Cerebellar nuclear complex (tissue), 1 donor: ENCODE measurements around the gene PDLIM4.

Experiments
- DNase-seq, 2 experiments: peaks; one replicate each; lab custom pipeline; 2025; lab: John Stamatoyannopoulos, UW

PDLIM4 gene

DNA sequence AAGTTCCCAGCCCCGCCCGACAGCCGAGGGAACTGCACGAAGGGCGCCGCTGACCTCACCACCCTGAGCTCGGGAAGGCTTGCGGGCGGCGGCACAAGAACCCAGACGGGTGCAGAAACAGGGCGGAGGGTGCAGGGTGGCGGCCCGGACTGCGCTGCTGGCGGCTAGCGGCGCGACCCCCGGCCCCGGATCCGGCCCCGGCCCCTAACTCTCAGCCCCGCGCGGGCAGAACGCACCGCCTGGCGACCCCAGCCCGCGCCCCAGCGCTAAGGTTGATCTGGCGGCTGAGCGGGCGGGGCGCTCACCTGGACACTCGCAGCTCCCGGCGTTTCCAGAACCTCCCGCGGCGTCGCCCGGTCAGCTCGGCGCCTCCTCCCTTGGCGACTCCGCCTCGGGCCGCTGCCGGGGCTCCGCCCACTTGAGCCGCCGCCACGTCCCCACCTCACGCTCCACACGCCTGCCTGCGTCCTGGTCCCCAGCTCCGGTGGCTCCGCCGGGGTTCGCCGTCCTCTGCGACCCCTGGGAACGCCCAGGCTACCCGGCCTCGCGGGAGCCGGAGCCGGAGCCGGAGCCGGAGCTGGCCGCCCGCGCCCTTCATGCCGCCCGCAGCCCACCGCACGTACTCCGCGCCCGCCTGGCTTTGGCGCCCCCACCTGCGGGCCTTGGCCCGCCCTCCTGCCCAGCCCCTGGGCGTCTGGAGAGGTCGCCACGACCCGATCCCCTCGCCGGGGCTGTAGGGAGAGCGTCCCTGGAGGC, 29.8 kb upstream of the PDLIM4 start, which contains the start of gene P4HA2:
Gene P4HA2, minus strand, starts transcription at position 369 of the 756 bp plus-strand sequence. CDS start 9,227 bp downstream, outside the sequence.
- DNase-seq, result peak in 1 of 2 experiments; percentile 33

DNA sequence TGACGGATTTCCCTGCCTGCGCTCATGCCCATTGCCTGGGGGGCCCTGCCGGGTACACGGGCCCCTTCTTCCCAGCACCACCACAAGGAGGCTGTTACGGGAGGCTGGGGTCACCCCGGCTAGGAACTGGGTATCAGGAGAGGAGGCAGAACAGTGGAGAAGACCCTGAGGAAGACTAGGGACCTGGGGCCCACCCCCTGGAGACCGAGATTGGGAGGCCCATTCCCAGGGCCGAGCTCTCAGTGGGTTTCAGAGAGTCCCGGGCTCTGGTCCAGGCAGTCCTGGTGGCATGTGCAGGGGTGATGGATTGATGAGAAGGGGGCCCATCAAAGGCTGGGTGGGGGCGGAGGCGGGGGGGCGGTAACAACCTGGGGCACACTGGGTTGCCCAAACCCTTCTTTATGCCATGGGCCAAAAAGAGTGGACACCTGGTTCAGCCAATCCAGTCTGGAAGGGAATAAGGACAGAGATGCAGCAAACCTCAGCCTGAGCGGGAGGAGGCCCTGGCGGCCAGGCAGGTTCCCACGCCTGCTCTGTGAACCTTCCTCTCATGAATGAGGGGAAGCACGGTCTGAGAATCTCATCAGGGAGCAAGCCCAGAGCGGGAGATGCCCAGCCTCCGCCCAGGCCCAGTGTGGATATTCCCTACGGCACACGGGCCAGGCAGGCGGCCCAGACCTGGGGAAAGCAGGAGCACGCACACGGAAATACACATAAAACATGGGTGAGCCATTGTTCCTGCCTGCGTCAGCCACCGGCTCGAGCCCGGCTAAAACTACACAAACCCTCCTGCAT, 29.1 kb upstream of the PDLIM4 start:
- DNase-seq, result no peak

DNA sequence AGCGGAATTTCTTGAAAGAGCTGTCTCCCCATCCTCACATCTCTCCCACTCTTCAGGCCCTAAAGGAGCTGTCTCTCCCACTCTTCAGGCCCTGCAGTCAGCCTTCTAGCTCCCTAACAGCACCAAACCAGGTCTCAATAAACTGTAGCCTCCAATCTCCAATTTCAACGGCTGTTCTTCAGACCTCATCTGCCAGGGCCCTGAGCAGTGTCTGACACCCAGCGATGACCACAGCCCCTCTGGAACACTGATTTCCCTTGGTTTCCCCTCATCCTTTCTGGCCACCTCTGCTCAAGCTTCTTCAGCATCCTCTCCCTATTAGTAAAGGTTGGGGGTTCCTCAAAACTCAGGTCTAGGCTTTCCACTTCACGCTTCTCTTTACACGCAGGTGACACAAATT, 28.3 kb upstream of the PDLIM4 start:
- no peak for DNase-seq

DNA sequence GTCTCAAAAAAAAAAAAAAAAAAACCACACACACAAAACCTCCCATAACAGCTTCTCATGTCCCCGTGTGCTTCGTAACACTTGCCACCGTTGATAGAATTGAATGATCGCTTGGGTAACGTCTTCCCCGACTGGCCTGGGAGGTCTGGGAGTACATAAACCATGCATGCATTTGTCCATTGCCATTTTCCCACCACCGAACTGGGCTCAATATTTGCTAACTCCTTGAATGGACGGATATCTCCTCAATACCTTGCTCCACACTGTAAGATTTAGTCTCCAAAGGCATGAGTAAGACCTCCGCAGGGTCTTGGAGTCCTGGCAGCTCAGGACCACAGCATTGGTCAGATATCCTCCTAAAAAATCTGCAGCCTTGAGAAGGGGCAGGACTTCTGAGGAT, 26.6 kb upstream of the PDLIM4 start:
- DNase-seq, result no peak

DNA sequence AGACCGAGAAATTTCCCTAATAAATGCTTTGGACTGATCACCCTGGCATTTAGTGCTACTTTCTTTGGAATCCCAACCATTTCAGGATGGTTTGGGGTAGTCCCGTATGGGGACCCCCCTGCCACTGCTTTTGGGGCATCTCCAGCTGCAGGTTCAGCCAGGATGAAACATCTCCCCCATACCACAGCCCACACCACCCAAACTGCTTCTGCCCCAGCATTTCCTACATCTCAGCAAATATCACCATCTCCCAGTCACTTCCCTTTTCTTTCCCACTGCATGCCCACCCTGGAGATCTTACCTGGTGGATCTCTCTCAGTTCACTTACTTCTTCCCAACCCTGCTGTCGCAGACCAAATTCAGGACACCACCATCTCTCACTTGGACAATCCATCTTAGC, 25.0 kb upstream of the PDLIM4 start:
- no peak for DNase-seq

DNA sequence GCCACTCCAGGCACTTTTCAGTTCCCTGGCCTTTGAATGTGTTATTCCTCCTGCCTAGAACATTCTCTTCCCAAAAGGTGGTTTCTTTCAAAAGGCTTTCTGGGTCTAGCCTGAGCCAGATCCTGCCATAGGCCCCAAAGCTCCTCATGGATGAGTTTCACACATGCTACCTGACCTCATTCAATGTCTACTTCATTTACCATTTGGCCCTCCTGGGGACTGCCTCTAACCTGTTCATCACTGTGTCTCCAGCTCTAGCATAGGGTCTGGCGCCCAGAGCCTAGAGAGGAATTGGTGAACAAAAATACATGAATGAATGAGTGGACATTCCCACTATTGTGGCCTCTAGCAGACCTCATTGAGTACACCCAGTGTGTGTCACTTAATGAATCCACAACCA, 24.4 kb upstream of the PDLIM4 start:
- no peak for DNase-seq

DNA sequence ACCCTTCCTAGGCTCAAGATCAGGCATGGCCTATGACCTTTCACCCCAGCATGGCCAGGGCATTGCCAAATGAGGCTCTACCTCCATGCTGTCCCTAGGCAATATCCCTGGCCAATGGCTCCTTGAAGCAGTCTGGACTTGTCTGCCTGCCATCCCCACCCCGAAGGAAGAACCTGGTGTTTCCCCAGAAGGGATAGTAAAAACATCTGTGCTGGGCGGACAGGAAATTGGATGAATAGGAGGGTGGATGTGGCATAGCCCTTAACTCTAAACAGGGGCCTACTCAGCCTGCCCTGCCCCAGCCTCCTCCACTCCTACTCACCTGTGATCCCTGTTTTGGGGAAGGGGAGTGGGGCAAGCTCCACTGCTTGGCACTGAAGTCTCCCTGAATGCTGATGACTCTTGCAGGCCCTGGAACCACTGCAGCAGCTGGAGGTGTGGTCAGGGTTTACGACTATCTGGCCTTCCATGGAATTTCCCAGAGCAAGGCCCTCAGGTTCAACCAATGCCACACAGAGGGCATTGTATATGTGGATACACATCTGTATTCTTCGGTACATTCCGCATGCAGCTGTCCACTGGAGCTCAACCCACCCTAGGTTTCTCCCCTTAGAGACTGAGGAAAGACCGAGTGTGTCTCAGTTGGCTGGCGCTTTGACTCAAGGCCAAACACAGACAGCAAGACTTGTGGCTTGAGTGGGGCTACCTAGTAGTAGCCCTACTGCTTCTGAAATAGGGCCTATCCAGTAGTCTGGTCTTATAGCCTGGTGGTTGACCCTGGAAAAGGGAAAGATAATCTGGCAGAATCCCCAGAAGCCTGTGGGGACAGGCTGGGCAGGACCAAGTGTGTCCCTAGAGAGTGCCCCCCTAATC, 23.4 kb upstream of the PDLIM4 start:
- no peak for DNase-seq

DNA sequence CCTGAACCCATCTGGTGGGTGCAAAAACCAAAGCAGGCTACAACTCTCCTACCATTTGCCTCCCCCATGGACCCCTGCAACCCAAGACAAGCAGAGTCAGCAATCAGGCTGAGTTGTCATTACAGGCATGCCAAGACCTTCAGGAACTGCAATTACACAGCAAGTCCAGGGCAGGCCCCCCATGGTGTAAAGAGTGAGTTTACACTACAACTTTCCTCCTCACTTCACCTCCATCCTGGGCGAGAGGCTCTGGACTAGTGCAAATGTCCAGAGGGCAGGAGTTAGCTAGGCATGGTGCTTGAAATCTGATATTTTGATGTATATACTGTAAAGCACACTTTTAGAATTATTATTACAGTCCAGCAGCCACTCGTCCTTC, 22.8 kb upstream of the PDLIM4 start:
- DNase-seq, result no peak

DNA sequence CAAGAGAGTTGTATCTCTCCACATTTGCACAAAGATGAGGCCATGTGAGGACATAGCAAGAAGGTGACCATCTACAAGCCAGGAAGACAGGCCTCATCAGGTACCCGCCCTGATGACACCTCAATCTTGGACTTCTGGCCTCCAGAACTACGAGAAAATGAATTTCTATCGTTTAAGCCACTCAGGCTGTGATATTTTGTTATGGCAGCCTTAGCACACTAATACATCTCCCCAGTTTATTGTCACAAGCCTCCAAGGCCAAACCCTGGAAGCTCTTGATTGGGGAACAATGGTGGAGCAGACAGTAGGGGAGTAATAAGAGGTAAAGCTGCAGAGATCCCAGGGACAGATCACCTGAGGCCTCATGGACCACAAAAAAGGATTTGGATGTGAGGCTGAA, 22.2 kb upstream of the PDLIM4 start:
- DNase-seq, result no peak

DNA sequence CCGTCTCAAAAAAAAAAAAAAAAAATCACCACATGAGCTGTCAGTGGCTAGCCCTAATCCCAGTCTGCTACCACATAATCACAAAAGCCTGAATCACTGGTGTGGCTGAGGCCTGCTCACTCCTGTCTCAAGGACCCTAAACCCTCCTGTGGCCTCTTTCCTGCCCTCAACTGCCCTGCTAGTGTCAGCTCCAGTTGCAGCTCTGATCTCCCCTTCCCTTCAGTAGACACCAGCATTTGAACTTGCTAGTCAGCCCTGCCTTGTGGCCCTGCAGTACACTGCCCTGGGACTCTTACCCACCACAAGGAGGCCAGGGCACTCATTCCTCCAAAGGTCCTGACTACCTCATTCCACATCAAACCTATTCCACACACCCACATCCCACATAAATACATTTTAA, 20.4 kb upstream of the PDLIM4 start:
- DNase-seq, result no peak

DNA sequence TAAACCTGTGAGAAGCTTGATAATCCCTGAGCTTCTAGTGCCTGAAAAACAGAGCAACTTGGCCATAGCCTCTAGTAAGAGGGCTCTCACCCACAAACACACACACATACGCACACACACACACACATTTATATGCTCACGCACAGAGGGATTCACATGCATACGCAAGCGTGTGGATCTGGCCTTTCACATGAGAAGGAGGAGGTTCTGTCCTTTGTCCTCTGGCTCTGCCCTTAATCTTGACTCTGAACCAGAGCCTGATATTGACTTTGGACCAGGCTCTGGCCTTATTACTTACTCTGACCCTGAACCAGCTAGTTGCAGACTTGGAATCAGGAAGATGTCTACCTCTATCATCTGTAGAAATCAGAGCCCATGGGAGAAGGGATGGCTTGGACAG, 19.8 kb upstream of the PDLIM4 start:
- DNase-seq, result no peak

DNA sequence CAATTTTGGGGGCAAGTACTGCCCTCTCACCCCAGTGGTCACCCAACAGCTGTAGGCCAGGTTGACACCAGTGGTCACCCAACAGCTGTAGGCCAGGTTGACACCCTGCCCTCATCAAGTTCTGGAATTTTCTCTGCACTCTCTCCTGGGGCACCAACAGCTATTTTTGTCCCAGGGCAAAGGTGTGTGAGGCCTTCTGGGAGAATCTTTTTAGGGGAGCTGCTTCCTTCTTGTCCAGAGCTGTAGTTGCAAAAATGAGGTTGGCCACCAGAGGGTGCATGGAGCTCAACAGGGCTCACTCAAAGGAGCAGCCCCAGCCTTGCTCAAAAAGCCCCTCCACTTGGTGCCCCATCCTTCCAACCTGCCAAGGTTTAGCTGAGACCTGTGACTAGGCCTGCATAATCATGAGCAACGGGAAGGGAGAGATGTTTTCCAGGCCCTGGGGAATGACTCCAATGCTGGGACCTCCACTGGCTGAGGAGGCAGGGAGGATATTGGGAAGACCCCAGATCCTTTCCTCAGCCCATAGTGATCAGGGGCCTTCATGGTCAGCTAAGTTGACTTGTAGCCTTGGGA, 19.2 kb upstream of the PDLIM4 start:
- DNase-seq, result peak in 1 of 2 experiments; percentile 17

DNA sequence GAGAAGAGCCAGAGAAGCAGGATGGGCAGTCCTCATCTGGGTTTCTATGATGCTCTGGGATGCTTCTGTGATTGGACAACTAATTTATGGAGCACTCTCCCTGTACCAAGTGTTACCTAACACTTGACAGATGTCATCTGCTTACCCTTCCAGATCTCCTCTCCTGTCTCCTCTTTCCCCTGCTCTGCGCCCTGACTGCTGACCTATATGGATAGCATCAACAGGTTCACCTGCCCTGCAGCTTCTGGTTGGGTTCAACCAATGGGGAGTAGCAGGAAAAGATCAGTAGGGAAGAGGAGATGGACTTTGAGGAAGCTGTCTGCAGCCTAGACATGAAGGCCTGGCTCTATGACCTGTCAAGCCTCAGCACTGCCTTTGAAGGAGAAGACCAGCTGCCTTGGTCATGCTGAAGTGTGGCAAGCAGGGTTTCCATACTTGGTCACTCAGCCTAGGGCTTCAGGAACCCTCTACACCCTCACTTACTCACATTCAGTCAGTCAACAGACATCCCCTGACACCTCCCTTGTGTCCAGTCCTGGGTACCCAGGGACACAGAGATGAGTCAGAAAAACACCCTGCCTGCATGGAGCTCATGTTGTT, 18.5 kb upstream of the PDLIM4 start:
- no peak for DNase-seq

DNA sequence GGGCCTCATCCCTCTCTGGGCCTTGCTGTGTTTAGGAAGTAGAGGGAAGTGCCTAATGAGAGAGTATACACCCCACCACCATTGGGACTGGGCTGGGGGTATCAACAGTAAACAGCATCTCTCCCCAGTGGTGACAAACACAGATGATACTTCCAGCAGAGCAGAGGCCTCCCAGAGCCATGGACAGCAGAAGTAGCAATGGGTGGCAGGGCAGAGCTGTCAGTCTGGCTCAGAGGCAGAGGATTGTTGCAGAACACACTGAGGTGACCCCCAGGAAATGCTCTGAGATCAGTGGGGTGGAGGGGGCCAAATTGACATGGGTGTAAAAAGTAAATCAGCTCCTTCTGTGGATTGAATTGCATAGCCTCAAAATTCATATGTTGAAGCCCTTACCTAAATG, 17.7 kb upstream of the PDLIM4 start:
- no peak for DNase-seq

DNA sequence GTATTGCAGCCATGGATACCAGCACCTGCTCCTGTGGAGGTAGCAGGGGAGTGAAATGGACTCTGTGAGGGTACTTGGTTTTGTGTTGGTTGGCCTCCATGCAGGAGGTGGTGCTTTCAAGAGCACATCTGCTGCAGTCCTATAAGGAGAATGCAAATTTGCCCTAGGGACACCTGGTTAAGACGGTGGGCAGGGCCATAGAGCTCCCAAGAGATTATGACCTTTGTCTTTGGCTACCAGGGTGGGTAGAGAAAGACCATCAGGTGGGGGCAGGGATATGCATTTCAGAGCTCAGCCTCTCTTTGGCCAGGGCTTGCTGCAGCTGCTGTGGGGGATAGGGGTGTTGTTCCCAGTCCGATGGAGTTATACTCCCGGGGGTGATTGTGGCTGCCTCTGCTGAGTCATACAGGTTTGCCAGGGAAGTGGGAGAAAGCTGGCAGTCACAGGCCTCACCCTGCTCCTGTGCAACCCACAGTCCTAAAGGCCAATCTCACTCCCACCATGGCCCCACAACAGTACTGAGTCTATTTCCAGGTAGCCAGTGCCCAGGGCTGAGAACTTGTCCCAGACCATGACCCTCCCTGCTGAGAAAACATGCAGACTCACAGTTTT, 14.0 kb upstream of the PDLIM4 start:
- DNase-seq, result no peak

DNA sequence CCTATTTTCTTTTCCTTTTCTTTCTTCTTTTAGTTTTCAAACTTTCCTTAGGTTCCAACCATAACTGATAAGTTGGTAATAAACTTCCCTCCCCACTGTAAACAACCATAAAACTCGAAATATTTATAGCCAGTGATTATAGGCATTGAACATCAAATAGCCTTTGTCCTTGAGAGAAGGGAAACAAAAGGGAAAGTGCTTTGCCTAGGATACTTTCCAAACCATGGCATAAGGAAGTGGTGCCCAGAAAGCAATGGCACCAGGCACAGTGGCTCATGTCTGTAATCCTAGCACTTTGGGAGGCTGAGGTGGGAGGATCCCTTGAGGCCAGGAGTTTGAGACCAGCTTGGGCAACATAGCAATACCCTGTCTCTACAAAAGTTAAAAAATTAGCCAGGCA, 11.9 kb upstream of the PDLIM4 start:
- no peak for DNase-seq

DNA sequence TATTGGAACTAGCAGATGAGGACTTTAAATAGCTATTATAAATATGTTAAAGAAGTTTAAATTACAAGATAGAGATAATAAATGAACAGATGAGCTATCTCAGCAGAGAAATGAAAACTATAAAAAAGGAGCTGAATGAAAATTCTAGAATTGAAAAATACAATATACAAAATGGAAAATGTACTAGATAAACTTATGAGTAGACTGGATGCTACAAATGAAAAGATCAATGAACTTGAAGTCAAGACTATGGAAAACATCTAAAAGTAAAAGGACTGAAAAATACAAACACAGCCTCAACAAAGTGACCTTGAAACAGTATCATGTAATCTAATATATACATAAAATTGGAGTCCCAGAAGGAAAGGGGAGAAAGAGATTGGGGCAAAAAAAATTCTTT, 10.7 kb upstream of the PDLIM4 start:
- no peak for DNase-seq

DNA sequence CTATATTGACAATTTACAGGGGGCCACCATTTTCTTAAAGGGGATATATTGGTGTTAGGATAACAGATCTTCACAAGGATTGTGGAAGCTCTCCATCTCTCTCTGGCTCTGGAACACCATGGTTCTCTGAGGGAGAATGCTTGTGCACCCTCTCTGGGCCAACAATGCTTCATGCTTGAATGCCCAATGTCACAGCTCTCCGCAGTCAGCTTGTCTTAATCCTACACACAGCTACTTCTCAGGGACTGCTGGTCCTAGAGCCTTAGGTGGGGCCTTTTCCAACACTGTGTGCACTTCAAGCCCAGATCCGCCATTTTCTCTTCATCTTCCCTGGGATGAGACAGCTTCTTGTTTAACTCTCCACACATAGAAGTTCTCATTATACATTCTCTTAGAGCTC, 6.9 kb upstream of the PDLIM4 start:
- DNase-seq, result no peak

DNA sequence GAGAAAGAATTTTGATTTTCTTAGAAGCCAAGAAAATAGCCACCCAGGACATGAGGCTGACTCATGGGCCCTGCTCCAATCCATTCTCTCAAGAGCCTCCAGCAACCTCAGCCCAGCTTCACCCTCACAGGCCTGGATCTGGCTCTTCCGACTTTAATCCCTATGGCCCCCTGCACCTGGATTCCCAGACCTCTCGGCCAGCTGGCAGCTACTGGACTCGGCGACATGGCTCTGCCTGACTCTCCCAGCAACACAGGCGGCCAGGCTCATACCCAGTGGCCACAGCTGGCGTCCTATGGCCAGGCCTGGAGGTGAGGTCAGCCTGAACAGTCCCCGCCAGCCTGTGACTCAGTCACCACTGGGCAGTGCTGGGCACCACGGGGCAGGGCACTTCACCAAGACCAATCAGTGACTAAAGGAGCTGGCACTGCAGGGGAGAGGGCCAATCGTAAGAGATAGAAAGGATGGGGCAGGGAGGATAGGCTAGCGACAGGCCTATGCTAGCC, 6.2 kb upstream of the PDLIM4 start:
- no peak for DNase-seq

DNA sequence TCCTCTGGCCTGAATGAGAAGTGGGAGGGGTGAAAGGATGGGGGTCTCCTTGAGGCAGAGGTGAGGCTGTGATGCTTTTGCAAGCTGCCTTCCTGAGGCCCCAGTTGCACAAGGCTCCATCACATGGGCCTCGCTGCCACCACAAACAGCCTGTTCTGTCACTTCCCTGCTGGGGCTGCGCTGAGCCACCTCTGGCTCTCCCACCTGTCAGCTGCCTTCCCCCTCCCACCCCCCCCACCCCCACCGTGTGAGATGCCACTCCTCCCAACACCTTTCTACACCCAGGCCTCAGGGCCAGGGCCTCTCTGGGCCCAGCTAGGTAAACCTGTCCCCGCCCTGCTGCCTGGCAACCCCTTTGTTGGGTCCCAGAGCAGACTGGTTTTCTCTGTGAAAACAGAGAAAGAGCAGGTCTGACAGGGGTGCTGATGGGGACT, 4.5 kb upstream of the PDLIM4 start:
- no peak for DNase-seq
